ENCODE measurements around the gene EXPH5.

The EXPH5 gene

DNA sequence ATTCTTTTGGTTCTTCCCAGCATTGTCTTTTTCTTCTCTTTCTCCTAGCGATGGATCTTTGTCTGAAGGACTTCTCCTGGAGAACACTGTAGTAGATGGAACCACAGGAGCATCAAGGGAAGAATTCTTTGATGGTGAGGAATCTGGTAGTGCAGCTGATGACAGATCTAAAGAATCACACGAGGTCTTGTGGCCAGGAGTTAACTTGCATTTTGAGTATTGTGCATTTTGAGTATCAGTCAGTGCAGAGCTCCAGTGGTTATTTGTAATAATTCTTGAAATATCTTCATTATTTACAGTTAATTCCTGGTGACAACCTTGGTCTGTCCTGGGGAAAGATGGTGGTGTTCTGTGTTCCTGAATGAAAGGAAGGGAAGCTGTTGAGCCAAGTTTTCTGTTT, 80.9 kb downstream of the EXPH5 start:
- no peak overlapping the region for H3K4me3 ChIP-seq (ENCODE audit: low read depth, low read length)
- TF ChIP-seq, protein P1, sequence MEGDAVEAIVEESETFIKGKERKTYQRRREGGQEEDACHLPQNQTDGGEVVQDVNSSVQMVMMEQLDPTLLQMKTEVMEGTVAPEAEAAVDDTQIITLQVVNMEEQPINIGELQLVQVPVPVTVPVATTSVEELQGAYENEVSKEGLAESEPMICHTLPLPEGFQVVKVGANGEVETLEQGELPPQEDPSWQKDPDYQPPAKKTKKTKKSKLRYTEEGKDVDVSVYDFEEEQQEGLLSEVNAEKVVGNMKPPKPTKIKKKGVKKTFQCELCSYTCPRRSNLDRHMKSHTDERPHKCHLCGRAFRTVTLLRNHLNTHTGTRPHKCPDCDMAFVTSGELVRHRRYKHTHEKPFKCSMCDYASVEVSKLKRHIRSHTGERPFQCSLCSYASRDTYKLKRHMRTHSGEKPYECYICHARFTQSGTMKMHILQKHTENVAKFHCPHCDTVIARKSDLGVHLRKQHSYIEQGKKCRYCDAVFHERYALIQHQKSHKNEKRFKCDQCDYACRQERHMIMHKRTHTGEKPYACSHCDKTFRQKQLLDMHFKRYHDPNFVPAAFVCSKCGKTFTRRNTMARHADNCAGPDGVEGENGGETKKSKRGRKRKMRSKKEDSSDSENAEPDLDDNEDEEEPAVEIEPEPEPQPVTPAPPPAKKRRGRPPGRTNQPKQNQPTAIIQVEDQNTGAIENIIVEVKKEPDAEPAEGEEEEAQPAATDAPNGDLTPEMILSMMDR (IDR thresholded peaks at IDR 0.05; ENCODE audit: low read depth, low read length, missing control alignments), result no peak
- in situ Hi-C loops (cut with HindIII; ENCODE audit: low sequenced_read_pairs), result no loop called here
- DNase-seq (ENCODE audit: low read depth), result no peak

DNA sequence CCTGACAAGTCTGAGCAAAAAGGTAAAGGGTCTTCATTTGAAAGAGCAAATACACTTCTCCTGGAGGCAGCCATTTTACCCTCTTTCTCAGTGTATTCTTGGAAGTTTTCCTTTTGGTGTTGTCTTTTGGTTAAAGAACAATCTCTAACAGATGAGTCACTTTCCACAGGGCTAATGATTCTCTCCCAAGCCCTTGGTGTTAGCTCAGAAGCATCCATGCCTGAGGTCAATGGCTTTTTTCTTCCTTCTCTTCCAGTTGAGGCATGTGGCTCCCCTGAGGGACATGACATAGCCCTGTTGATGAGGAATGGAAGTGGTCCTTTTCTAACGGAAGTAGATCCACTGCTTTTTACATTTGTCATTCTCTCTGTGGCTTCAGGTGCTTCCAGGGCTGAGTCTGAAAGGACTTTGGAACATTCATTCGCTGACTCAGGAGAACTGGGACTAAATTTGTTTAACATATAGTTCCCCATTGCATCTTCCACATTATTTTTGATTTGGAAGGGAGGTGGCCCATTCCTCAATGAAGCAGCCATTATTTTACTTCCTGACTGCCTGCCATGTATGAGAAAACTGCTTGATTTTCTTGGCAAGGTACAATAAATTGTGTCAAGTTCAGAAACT, 81.6 kb downstream of the EXPH5 start:
- TF ChIP-seq, protein P1 (IDR thresholded peaks at IDR 0.05; ENCODE audit: low read depth, low read length, missing control alignments), result no peak
- peak; percentile 73 for DNase-seq (ENCODE audit: low read depth)
- H3K4me3 ChIP-seq (ENCODE audit: low read depth, low read length), result no peak overlapping the region
- in situ Hi-C loops (cut with HindIII; ENCODE audit: low sequenced_read_pairs), result no loop called here

DNA sequence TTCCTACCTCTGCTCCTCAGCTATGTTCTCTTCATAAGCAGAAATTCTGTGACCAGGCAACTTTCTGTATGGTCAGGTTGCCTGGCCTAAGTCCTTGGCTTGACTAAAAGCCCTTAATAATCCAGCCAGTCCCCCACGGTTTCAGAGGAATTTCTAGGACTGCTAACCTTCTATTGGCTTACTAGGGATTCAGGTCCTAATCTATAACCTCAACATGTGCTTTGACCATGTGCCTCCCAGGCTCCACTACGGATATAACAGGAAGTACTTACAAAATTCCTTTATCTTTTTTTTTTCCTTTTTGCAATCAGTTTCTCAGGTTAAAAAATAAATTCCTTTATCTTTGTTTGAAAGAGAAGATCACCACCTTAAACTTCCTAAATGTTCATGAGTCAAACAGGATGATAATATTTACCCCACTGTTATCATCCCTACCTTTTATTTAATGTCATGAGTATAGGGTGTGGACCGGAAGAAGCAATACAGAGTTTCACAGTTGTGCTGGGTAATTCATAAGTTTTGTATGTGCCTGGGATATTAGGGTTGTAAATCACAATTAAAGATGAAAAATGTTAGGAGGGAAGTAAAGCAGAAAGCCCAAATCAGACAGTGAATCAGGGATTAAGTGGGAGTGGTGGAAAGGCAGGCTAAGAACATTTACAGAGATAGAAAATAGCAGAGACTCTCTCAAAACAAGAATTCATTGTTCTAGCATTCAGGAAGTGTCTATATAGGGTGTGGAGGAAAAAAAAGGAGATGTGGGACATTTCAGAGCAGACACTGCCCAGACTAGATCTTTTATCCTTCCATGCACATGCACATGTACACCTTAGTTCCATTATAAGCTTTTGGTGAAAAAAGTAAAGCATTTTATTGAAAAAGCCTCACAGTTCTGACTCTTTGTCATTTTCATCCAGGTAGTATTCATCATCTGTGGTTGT, 84.6 kb downstream of the EXPH5 start:
- no peak overlapping the region for H3K4me3 ChIP-seq (ENCODE audit: low read depth, low read length)
- no peak for DNase-seq (ENCODE audit: low read depth)
- in situ Hi-C loops (cut with HindIII; ENCODE audit: low sequenced_read_pairs), result no loop called here
- TF ChIP-seq, protein P1 (IDR thresholded peaks at IDR 0.05; ENCODE audit: low read depth, low read length, missing control alignments), result no peak

DNA sequence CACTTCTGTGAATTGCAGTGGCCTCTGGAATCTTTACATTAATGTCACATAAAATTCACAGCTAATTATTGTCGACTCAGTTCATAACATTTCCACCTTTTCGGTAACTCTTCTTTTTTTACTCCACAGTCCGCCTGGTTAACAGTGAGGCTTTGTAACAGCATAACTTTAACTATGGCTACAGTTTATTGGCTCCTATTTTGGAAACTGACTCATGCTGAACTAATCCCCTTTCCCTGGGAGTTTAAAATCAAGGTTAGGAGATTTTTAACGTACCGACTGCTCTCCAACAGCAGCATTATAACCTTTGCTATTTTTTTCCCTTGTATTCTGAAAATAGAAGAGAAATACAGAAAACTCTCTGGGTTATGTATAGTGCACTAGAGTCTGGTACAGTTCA, 92.2 kb downstream of the EXPH5 start:
- in situ Hi-C loops (cut with HindIII; ENCODE audit: low sequenced_read_pairs), result no loop called here
- no peak overlapping the region for H3K4me3 ChIP-seq (ENCODE audit: low read depth, low read length)
- no peak for DNase-seq (ENCODE audit: low read depth)
- TF ChIP-seq, protein P1 (IDR thresholded peaks at IDR 0.05; ENCODE audit: low read depth, low read length, missing control alignments), result no peak

DNA sequence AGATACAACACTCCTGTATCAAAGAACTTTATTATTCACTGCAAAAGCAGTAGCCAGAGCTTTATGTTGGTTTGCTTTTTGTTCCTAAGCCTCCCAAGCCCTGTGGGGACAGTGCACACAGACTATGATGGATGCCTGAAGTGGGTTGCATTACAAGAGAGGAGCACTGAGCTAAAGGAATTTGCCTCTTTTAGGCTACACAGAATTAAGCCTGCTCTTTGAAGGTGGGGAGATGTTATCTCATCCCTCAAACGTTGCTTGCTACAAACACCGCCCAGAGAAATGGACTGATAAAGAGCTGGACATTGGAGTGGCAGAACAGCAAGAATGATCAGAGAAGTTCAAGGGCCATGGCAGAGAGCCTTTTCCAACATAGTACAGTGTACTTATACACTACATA, 92.8 kb downstream of the EXPH5 start:
- DNase-seq (ENCODE audit: low read depth), result no peak
- H3K4me3 ChIP-seq (ENCODE audit: low read depth, low read length), result no peak overlapping the region
- TF ChIP-seq, protein P1 (IDR thresholded peaks at IDR 0.05; ENCODE audit: low read depth, low read length, missing control alignments), result no peak
- in situ Hi-C loops (cut with HindIII; ENCODE audit: low sequenced_read_pairs), result no loop called here

DNA sequence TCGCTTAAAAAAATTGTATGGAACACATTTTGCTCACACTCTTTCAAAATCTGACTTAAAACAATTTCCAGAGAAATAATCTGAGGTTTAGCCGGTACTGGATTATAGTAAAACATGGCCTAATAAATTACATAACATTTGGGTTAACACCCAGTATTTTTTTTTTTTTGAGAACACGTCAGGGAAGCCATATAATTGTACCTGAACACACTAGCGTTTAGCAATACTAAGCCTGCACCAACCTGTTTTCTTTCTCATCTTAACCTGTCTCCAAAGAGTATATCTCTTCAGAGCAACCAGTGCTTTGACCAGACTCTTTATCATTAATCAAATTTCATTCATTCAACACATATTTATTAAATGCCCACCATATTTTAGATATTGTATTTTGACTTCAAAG, 93.4 kb downstream of the EXPH5 start:
- TF ChIP-seq, protein P1 (IDR thresholded peaks at IDR 0.05; ENCODE audit: low read depth, low read length, missing control alignments), result no peak
- in situ Hi-C loops (cut with HindIII; ENCODE audit: low sequenced_read_pairs), result no loop called here
- H3K4me3 ChIP-seq (ENCODE audit: low read depth, low read length), result no peak overlapping the region
- DNase-seq (ENCODE audit: low read depth), result no peak

Data from astrocyte of the cerebellum (primary cell).